GM23338 (cell line): ENCODE results near the gene A3GALT2. TPM values are rescaled to one million over a fixed set of nuclear protein-coding genes. Genes with fewer than 3 reads are reported as not detected.

ENCODE experiments used
- ATAC-seq: fragments of 200-7000 bp; cut with Tn5 transposase; 3 replicates; pipeline ENCODE4 v1.9.1; 2020
- DNase-seq: peaks from one replicate; pipeline ENCODE4 v3.0.0-alpha.2; 2015; ENCODE audit warnings: low spot score
- H2AFZ ChIP-seq: fragments of 200-600 bp; sonication (generic); 2 replicates; pipeline ENCODE4 v1.8.0; 2016; ENCODE audit warnings: antibody characterized with exemption, mild to moderate bottlenecking, moderate library complexity
- H3F3A ChIP-seq: fragments of 200-600 bp; sonication (generic); replicated peaks from 2 replicates; pipeline ENCODE4 v1.8.0; 2017; ENCODE audit warnings: antibody characterized with exemption, mixed run types, low read depth
- H3K27ac ChIP-seq: fragments of 200-600 bp; sonication (generic); 2 replicates; pipeline ENCODE4 v1.6.1; 2016; ENCODE audit warnings: low read depth
- H3K27me3 ChIP-seq: fragments of 200-600 bp; sonication (generic); 2 replicates; pipeline ENCODE4 v1.8.0; 2016; ENCODE audit warnings: mild to moderate bottlenecking, mixed run types, moderate library complexity; ENCODE audit not compliant: insufficient read depth
- H3K36me3 ChIP-seq: fragments of 200-600 bp; sonication (generic); 2 replicates; pipeline ENCODE4 v1.8.0; 2016; ENCODE audit warnings: mild to moderate bottlenecking; ENCODE audit not compliant: insufficient read depth
- H3K4me1 ChIP-seq: fragments of 200-600 bp; sonication (generic); 2 replicates; pipeline ENCODE4 v1.8.0; 2016; ENCODE audit warnings: mild to moderate bottlenecking, moderate library complexity; ENCODE audit not compliant: insufficient read depth
- H3K4me2 ChIP-seq: fragments of 200-600 bp; sonication (generic); 2 replicates; pipeline ENCODE4 v1.7.1; 2017; ENCODE audit warnings: mixed run types
- H3K4me3 ChIP-seq: fragments of 200-600 bp; sonication (generic); 2 replicates; pipeline ENCODE4 v1.6.1; 2016; ENCODE audit warnings: mixed run types
- H3K79me2 ChIP-seq: fragments of 200-600 bp; sonication (generic); replicated peaks from 2 replicates; pipeline ENCODE4 v1.8.0; 2017; ENCODE audit warnings: mild to moderate bottlenecking; ENCODE audit not compliant: insufficient read depth
- H3K9me2 ChIP-seq: fragments of 200-600 bp; sonication (generic); 2 replicates; pipeline ENCODE4 v1.8.0; 2017; ENCODE audit not compliant: insufficient read depth
- H4K20me1 ChIP-seq: fragments of 200-600 bp; sonication (generic); replicated peaks from 2 replicates; pipeline ENCODE4 v1.8.0; 2017; ENCODE audit warnings: mild to moderate bottlenecking; ENCODE audit not compliant: insufficient read depth
- H3K27ac Mint-ChIP-seq: 2 replicates; pipeline ENCODE4 v1.8.0; 2020; ENCODE audit warnings: inconsistent platforms, mild to moderate bottlenecking, moderate library complexity, mixed read lengths
- H3K27me3 Mint-ChIP-seq: 3 replicates; pipeline ENCODE4 v1.8.0; 2022; ENCODE audit warnings: low read depth, mild to moderate bottlenecking, moderate library complexity, mixed read lengths, inconsistent platforms; ENCODE audit not compliant: insufficient read depth, poor library complexity
- H3K36me3 Mint-ChIP-seq: 3 replicates; pipeline ENCODE4 v1.8.0; 2021; ENCODE audit warnings: low read depth, mild to moderate bottlenecking, inconsistent platforms, moderate library complexity, mixed read lengths
- H3K4me1 Mint-ChIP-seq: 3 replicates; pipeline ENCODE4 v1.8.0; 2020; ENCODE audit warnings: mild to moderate bottlenecking, inconsistent platforms, mixed read lengths
- H3K4me3 Mint-ChIP-seq: 3 replicates; pipeline ENCODE4 v1.8.0; 2021; ENCODE audit warnings: moderate library complexity, mild to moderate bottlenecking, inconsistent platforms, mixed read lengths
- H3K9me3 Mint-ChIP-seq: 3 replicates; pipeline ENCODE4 v1.8.0; 2020; ENCODE audit warnings: moderate library complexity, mild to moderate bottlenecking, inconsistent platforms, mixed read lengths
- CREB1 ChIP-seq: fragments of 250-450 bp; sonication (Bioruptor Pico); IDR thresholded peaks from 2 replicates; pipeline ENCODE4 v1.5.0; 2020; ENCODE audit warnings: low read depth, mild to moderate bottlenecking, moderate library complexity
- CTCF ChIP-seq, 2 experiments: fragments of 200-600 bp in 1 of 2; sonication (generic) in 1 of 2; conservative IDR thresholded peaks; 2 replicates each; pipeline versions ENCODE4 v1.5.1 to v1.6.1; 2016 to 2017; ENCODE audit warnings: antibody characterized with exemption in 2 of 2, low read depth in 2 of 2, mild to moderate bottlenecking in 2 of 2, moderate library complexity in 1 of 2
- ETS1 ChIP-seq: IDR thresholded peaks from 2 replicates; pipeline ENCODE4 v1.6.1; 2016; ENCODE audit warnings: antibody characterized with exemption
- EZH2 ChIP-seq: fragments of 200-600 bp; sonication (generic); IDR thresholded peaks from one replicate; pipeline ENCODE4 v1.8.0; 2017; ENCODE audit warnings: antibody characterized with exemption, mild to moderate bottlenecking, low read depth; ENCODE audit not compliant: unreplicated experiment
- EZH2phosphoT487 ChIP-seq: fragments of 200-600 bp; sonication (generic); IDR thresholded peaks from one replicate; pipeline ENCODE4 v1.8.1; 2018; ENCODE audit warnings: antibody characterized with exemption; ENCODE audit not compliant: unreplicated experiment
- JUNB ChIP-seq: IDR thresholded peaks from one replicate; pipeline ENCODE4 v1.6.1; 2016; ENCODE audit warnings: antibody characterized with exemption; ENCODE audit not compliant: unreplicated experiment
- NANOG ChIP-seq: IDR thresholded peaks from 2 replicates; pipeline ENCODE4 v1.6.1; 2016; ENCODE audit warnings: antibody characterized with exemption, borderline replicate concordance
- POLR2AphosphoS5 ChIP-seq: IDR thresholded peaks from 2 replicates; pipeline ENCODE4 v1.6.1; 2016; ENCODE audit warnings: antibody characterized with exemption, low read depth
- REST ChIP-seq: IDR thresholded peaks from one replicate; pipeline ENCODE4 v1.6.1; 2018; ENCODE audit warnings: antibody characterized with exemption; ENCODE audit not compliant: unreplicated experiment
- STAT1 ChIP-seq: IDR thresholded peaks from one replicate; pipeline ENCODE4 v1.6.1; 2016; ENCODE audit warnings: antibody characterized with exemption; ENCODE audit not compliant: unreplicated experiment
- ZNF114 ChIP-seq: fragments of 250-450 bp; sonication (Bioruptor Pico); IDR thresholded peaks from 2 replicates; pipeline ENCODE4 v1.5.0; 2020; ENCODE audit warnings: mild to moderate bottlenecking, moderate library complexity
- ZNF331 ChIP-seq: fragments of 250-450 bp; sonication (Bioruptor Pico); IDR thresholded peaks from 2 replicates; pipeline ENCODE4 v1.5.0; 2020; ENCODE audit warnings: low read depth, mild to moderate bottlenecking, moderate library complexity
- ZNF462 ChIP-seq: fragments of 250-450 bp; sonication (Bioruptor Pico); IDR thresholded peaks from 2 replicates; pipeline ENCODE4 v1.5.0; 2020; ENCODE audit warnings: mild to moderate bottlenecking, moderate library complexity
- polyA plus RNA-seq: library from polyadenylated mRNA; unstranded; fragments of >200 nt; fragmentation: Nextera tagmentation; extraction: Ambion mirVana; gene quantifications from 2 replicates; pipeline ENCODE4 v1.2.1, GENCODE V29; 2016
- total RNA-seq: library from RNA; depleted of rRNA; stranded (reverse); fragments of >200 nt; shearing (Covaris generic); gene quantifications from 2 replicates; pipeline ENCODE4 v1.2.3, GENCODE V29; 2014

A3GALT2 gene
- total and polyA plus RNA-seq, 2 experiments from 2014 or later: not detected

GRCh38 chr1:33312413-33312749, 8.5 kb downstream of the A3GALT2 start:
- H3K27ac ChIP-seq: no peak overlapping the region
- H3K36me3 ChIP-seq: no peaks in the 10 kb centered on the region
- H3K9me2 ChIP-seq: no peaks in the 10 kb centered on the region
- DNase-seq (no peak), ATAC-seq (no peak)
- H3K27me3 ChIP-seq: peaks cover 5% of the 10 kb centered on the region; the same call in 1 of the 2 replicates
- Mint-ChIP-seq H3K36me3 (no peaks in the 10 kb centered on the region), H3K4me1 (no peaks in the 10 kb centered on the region; the same call in 2 of the 3 replicates), H3K9me3 (peaks cover 8% of the 10 kb centered on the region; the same call in 2 of the 3 replicates), H3K4me3 (no peak overlapping the region), H3K27ac (no peak overlapping the region), H3K27me3 (peaks cover 18% of the 10 kb centered on the region)
- no peaks in the 10 kb centered on the region for H3K79me2 ChIP-seq
- no peak overlapping the region for H3K4me2 ChIP-seq
- no peaks in the 10 kb centered on the region for H3K4me1 ChIP-seq
- no peaks in the 10 kb centered on the region for H3F3A ChIP-seq
- no peaks in the 10 kb centered on the region for H4K20me1 ChIP-seq
- TF ChIP-seq ZNF114: no peak
- TF ChIP-seq EZH2phosphoT487: no peak
- TF ChIP-seq POLR2AphosphoS5: no peak
- TF ChIP-seq ETS1: no peak
- no peak for TF ChIP-seq ZNF462 (CRISPR knock-in tag)
- TF ChIP-seq CREB1 (CRISPR knock-in tag): no peak
- no peak for TF ChIP-seq CTCF (conservative IDR thresholded peaks at IDR 0.05; ENCODE audit: low read depth in 2 of 2)
- no peak for TF ChIP-seq STAT1
- TF ChIP-seq EZH2: no peak
- no peak for TF ChIP-seq NANOG
- TF ChIP-seq JUNB: no peak
- no peak for TF ChIP-seq REST
- TF ChIP-seq ZNF331 (CRISPR knock-in tag): no peak
- no peak overlapping the region for H2AFZ ChIP-seq
- no peak overlapping the region for H3K4me3 ChIP-seq
